Peyer's patch (tissue), 4 donors: Measurements from ENCODE around the gene PELI1.

Experiments
- CTCF ChIP-seq, 6 experiments: fragments of 450-650 bp in 4 of 6; fragments of 200-600 bp in 2 of 6; sonication (generic) in 1 of 6; IDR thresholded peaks; one replicate each; pipeline ENCODE4 v1.5.1; 2017 to 2019; ENCODE audit warnings: antibody characterized with exemption in 6 of 6, mild to moderate bottlenecking in 3 of 6, moderate library complexity in 1 of 6
- POLR2A ChIP-seq, 2 donors: fragments of 450-650 bp; IDR thresholded peaks; one replicate each; pipeline ENCODE4 v1.5.1; 2017; ENCODE audit warnings: antibody characterized with exemption in 2 of 2, mild to moderate bottlenecking in 2 of 2, moderate library complexity in 2 of 2

GRCh38 chr2:64192125-64192479 is 47.9 kb upstream of the PELI1 start:
- TF ChIP-seq POLR2A (IDR thresholded peaks at IDR 0.05) (no peak), CTCF (IDR thresholded peaks at IDR 0.05) (no peak)
